M059J (cell line): ENCODE results near the gene C8B. TPM values are rescaled to one million over a fixed set of nuclear protein-coding genes. Genes with fewer than 3 reads are reported as not detected.

Source experiments
- DNase-seq: peaks from one replicate; pipeline ENCODE4 v3.0.0-alpha.2; 2012; ENCODE audit warnings: low read depth
- total RNA-seq: library from RNA; depleted of rRNA; stranded (reverse); fragments of >200 nt; shearing (Covaris generic); gene quantifications from 2 replicates; pipeline ENCODE4 v1.2.3, GENCODE V29; 2014; rRNA removed

Gene C8B
- not detected in 2 replicates for total RNA-seq

DNA sequence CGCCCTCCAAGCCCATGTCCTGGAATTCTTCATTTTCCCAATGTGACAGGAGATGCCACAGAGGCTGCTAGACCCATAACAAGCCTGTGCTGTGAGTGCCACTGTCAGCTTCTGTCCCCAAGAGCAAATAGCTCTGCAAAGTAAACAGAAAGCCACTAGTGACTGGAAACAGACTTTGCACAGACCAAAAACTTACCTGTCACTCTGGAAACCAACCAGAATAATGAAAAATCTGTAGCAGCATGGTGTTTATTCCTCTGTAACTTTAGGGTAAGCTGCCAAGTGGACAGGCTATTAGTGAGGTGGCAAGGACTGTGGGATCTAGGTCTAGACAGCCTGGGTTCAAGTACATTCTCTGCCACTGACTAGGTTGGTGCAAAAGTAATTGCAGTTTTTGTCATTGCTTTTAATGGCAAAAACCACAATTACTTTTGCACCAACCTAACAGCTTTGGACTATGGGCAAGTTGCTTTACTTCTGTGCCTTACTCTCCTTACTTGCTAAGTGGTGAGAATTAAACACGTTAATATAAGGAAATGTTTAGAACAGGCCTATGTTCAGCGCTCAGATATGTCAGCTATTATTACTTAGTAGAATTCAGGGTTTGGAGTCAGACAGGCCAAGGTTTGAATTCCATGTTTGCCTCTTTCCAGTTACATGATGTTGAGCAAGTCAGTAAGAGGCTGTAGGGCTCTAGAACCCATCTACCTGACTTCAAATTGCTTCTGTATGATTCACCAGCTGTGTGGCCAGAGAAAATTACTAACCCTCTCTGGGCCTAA lies at the start of gene C8B:
C8B (minus strand) TSS at position 100 of the 782 bp plus-strand sequence; CDS start at position 33, 67 bp downstream.
- no peak for DNase-seq

DNA sequence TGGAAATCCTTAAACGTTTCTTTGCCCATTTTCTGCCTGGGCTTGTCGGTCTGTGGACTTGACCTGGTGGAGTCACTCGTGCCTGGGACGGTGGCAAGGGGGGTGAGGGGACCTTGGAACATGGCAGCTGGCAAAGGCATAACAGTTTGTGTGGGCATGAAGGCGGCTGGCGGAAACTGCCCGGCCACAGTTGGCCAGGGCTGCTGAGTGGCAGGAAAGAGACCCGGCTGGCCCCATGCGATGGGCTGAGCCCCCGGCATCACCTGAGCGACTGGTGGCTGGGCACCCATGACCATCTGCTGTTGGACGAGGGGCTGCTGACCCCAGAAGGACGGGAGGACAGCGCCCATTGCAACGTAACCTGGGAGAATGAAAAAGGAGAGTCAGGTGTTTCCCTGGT lies 49.3 kb upstream of the C8B start:
- DNase-seq = no peak

DNA sequence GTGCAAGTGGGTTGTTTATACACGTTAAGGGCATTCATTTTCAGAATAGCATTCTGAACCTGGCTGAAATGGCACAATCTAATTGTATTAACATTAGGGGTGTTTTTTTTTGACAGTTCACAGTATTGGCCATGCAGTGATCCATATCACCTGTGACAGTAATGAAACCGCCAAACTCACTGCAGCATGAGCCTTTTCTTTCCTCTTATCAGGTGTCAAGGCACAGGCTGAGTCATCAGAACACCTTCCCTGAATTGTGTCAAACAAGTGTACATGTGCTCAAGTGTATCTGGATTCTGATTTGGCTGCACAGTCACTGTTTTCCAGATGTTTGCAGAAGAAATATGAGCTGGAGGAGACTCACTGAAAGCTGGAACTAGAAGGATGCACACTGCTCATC lies 47.7 kb upstream of the C8B start:
- no peak for DNase-seq

DNA sequence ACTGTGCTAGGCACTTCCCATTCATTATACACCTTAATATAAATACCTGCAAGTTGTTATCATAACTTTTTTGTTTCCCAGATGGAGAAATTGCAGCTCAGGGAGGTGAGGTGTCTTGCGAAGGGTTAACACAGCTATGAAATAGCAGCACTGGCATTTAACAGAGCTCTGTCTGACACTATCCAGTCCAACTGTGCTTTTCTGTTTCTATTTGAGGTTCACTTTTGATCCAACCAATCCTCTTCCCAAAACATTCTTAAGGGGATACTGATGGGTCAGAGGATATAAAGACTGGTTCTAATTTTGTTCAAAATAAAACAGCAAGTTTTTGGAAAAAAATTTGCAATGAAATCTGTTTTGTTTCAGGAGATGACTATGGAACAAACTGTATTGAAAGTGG lies 46.5 kb upstream of the C8B start:
- no peak for DNase-seq

DNA sequence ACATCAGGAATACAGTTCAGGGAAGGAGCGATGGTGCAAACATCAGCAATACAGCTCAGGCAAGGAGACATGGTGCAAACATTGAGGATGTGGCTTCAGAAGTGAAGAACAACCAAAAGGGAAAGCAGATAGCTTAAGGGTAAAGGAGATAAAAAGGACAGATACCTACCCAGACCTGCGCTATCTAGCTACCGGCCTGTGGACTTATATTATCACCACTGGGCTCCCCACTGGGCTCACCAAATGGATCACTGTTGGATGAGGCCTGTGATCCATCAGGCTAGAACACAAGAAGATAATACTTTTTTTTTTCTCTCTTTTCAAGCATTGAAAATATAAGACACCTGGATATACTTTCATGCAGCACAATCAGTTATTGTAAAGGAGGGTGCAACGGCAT lies 44.7 kb upstream of the C8B start:
- no peak for DNase-seq

DNA sequence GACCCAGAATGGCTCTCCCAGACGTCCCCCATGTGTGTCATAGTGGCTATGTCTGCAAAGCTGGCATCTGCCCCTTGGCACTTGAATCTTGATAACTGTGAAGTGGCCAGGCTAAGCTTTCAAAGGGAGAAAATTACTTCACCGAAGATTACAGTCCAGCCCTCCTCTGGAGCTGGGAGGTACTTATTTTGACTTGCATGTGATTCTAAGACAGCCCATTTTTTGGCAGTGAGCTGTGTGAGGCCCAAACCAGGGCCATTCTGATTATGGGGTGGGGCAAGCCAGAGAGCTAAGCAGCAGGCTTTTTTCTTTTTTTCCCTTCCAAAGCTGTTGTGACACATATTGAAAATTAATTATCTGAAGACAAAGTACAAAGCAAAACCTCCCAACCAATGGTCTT lies 42.1 kb upstream of the C8B start:
- no peak for DNase-seq

DNA sequence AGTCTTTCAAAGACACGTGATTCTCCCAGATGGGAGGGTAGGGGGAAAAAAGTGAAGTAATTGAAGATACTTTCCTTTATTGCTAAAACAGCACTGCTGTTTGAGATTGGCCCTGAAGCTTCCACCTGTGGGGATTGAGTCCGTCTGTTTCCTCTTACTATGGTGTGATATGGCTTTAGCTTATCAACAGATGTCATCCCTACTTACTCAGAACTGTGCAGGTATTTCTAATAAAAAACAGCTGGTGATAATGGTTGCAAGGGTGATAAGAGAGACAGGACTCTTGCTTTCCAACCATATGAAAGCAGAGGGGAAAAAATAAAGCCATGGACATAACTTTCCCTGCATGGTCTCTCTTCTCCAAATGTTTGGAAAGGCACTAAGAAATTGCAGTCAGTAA lies 41.7 kb upstream of the C8B start:
- no peak for DNase-seq

DNA sequence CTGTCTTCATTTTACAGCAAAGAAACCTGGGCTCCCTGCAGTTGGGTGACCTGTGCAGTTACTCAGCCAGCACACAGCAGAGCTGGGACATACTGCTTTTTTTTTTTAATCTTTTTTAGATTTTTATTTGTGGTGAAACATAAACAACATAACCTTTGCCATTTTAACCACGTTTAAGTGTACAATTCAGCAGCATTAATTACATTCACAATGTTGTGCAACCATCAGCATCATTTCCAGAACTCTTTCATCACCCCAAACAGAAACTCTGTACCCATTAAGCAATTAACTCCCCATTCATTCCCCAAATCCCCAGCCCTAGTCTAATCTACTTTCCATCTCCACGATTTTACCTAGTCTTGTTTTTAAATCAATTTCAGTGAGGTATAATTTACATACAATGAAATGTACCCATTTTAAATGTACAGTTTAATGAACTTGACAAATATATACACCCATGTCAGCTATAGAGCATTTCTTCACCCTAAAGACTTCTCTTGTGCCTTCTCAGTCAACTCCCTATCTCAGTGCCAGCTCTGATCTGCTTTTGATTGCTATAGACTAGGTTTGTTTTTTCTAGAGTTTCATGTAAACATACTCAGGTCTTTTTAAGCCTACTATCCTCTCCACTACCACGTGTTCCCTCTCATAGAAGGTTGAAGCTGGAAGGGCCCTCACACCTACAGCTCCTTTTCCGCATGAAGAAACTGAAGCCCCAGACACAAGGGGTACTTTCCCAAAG lies 37.8 kb upstream of the C8B start:
- no peak for DNase-seq

DNA sequence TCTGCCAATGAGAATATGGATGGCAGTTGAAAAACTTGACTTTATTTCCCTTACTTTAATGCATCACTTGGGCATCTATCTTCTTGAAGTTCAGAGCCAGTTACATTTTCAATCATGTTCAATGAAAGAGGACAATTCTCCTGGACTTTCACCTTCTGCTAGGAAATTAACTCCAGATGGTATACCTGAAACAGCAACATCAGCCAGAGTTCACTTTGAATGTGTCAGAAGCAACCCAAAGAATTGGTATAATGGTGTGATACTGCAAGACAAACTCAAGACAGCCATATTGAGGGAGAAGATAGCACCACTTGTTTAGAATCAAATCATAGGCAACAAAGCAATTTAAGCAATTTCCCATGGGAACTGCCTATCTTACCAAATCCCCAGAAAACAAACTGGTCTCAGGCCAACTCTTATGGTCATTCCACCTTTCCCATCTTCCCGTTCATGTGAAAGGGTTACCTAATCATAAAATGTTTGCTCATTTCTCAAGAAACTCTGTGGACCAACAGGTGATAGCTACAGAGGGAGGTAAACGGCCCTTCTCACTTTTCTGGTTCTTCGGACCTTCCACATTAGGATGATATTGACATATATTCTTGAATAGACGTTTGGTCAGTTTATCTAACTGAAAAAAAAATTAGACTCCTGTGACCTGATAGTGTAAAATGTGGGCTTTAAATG lies 29.7 kb upstream of the C8B start:
- no peak for DNase-seq

DNA sequence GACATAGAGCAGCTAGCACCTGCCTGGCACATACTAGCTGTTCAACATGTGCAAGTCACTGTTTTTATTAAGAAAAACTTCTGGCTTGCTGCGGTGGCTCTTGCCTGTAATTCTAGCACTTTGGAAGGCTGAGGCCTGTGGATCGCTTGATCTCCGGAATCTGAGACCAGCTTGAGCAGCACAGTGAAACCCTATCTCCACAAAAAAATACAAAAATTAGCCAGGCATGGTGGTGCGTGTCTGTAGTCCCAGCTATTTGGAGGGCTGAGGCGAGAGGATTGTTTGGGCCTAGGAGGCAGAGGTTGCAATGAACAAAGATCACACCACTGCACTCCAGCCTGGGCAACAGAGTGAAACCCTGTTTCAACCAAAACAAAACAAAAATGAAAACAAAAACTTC lies 27.7 kb upstream of the C8B start:
- no peak for DNase-seq

DNA sequence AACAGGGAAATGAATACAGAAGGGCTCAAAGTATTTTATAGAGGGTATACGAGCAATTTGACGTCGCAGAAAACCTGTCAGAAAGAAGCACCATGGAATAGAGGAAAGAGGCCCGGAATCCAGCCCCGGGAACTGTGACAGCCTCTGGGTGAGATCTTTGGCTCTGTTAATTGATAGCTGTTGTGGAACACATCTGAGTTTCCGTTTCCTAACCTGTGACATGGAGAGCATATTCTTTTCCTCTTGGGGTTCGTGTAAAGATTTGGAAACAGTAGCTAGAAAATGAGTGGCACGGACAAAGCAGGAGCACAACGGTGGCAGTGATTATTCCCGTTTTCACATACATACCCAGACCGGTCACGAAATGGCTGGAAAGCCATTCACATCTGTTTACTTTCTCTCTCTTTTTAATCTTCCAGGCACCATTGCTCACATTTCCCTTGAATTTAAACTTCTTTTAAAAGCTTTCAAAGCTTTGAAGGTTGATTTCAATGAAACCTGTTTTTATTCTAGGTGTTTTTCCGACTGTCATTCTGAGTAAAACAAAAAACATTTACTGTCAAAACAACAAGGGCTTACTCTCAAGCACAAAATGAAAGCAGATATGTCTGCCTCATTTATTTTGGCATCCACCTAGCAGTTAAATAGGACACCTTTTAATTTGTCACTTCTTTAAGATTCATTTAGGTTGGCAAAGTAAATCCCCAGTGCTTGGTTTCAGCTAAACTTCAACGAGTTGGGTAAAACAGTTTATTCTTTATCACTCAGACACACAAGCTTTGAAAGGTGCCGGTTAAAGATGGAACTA lies 26.7 kb upstream of the C8B start:
- no peak for DNase-seq

DNA sequence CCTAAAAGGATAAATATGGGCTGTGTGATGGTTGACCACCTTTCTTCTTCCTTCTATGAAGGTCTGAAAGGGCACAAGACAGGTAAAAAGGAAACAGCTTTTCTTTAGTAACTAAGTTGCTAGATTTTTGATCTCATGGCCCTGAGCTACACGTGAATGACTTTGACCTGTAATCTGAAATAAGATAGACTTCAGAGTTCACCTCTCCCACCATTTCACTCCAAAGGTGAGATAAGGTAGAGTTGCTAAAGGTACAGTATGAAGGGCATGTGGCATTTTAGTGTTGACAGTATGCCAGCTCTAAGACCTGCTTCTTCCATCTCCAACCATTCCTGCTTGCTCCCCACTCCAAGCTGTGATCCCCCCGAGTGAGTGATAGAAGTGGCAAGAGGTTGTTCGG lies 25.8 kb upstream of the C8B start:
- DNase-seq = no peak

DNA sequence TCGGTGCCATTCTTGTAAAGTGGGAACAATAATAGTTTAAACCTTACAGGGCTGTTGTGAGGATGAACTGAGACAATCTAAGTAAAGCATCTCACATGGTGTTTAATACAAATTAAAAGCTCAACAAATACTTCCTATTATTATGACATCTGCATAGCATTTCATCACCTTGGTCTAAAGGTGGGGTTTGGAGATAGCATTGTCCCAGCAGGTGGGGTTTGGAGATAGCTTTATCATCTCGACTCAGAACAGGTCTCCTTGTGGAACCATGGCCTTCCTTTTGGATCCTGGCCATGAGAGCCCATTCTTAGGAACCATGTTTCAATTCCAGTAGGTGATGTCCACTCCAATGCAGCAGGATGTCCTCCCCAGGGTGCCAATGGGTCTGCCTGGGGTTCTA lies 20.6 kb upstream of the C8B start:
- no peak for DNase-seq

DNA sequence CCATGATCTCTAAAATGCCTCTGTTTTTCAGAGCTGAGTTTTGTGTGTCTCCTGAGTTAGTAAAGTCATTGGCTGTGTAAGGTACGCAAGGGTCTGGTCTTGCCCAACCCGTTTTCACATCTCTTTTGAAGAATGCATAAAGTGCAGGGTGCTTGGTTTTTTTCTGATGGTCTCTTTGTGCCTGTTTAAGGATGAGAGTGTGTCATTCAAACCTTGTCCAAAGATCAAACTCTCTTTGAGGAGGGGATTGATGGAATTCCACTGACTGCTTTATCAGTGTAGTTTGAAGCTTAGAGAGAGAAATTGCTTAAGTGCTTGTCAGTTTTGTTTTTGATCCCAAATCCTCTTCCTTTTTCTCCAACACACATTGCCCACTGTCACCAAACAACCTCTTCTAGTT lies 20.0 kb upstream of the C8B start:
- no peak for DNase-seq

DNA sequence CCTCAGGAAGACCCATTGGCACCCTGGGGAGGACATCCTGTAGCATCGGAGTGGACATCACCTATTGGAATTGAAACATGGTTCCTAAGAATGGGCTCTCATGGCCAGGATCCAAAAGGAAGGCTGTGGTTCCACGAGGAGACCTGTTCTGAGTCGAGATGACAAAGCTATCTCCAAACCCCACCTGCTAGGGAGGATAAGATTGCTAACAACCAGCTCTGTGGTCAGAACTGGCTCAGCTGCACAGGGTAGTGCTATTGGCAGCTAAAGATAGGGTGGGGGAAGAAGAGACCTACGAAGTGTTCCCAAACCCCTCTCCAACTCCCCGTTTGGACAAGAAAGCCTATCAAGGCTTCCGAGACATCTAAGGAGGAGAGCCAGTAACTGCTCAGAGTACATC lies 17.7 kb upstream of the C8B start:
- DNase-seq = no peak

DNA sequence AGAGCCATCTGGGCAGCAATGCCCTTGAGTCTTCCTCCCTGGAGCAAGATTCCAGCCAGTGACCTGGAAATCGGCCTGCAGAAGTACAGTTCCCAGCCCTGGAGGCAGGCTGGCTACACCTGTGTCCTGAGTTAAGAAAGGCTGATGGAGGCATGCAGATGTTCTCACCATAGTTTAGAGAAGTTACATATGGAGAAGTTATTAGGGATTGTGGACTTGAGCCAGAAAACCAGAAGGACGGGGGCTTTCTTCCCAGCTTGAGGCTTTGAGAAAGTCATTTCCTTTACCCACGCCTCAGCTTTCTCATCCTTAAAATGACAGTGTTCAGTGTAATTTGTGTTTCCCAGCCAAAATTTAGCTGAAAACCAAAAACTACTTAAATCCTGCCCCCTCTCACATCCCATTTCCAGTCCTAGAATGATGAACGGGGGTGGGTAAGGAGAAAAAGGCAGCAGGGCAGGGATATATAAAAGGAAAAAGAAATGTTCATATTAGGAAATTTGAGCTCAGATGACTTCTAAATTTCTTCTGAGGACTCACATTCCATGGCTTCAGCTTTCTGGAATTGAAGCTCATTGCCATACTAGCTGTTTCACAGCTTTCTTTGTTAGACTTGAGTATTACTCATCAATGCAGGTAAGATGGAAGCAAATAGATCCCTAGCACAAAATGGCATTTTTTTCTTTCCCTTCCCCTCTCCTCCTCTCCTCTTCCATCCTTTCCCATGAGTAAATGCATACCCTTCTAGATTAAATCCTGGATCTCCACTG lies 14.4 kb upstream of the C8B start:
- no peak for DNase-seq

DNA sequence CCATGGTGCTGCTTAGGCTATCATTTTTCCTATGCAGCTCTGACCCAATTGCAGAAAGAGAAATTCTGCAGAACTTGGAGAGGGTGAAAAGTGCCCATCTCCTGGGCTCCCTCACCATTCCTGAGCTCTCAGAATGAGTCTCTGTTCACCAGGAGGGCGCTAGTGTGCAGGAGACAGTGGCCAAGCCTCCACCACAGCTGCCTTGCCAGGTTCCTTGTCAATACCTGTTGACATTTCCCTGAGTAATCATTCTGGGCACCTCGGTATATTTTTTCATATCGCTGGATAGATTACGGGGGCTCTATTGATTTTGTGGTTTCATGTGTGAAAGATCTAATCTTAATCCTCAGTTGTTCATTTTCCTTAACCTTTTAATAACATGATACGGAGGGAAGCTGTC lies 13.0 kb upstream of the C8B start:
- no peak for DNase-seq

DNA sequence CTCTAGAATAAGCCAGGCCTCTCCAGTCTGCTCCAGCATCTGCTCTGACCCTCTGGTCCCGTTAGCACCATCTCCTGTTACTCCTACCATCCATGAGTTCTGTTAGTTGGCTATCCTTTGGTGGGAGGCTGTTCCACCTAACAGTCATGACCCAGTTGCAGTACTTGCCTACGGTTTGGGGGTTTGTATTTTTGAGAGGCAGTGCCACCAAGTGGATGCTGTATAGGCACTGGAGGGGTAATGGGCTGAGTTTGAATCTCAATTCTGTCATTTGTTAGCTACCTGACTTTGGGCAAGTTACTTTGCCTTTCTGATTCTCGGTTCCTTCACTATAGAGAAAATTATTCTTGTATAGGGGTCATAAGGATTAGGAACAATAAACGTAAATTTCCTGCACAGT lies 12.1 kb upstream of the C8B start:
- DNase-seq = no peak

DNA sequence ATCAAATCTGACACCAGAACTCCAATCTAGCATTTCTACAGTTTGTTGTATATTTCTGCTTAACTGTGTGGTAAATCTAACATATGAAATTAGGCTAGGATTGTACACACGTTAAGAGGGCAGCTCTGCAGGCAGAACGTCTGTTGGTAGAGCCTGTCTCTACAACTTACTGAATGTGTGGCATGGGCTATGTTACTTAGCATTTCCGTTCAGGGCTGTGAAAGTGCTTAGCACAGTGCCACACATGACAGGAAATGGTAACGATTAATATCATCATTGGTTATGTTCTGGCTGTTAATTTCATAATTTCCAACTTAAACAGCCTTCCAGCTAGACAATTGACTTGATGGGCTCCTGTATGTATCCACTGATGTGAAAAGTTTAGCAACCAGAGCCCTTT lies 9.6 kb upstream of the C8B start:
- no peak for DNase-seq

DNA sequence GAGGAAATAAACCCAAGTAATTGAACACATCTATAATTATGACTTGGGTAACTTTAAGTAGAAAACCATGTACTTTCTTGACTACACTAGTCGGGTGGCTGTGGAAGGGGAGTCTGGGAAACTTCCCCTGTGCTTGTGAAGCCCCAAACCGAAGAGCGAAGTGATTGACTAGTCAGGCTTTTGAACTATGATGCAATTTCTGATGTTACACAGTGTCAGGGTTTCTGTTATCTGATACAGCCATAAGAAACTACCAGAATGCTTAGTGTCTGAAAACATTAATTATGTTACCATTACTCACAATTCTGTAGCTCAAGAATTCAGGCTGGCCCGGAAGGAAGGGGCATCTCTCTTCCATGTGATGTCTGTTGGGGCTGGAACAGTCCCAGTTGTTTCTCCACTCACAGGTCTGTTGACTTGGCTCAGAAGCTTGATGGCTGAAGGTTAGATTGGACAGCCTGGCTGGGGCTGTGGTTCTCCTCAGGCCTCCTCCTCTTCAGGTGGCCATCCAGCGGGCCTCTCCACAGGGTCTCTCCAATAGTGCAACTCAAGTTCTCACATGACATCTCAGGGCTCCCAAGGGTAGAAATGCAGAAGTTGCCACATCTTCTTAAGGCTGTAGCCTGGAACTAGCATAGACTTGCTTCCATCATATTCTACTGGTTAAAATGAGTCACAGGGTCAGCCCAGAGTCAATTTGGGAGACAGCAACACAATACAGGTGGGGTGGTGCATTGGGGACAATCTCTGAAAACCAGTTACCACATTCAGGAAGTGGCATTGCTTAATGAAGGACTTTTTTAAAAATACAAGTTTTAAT lies 8.3 kb upstream of the C8B start:
- DNase-seq = peak; percentile 4
